HG03565 (cell line): ENCODE measurements around the gene TIMELESS.
"Not testable (repeated sequence)": the region's sequence is repeated elsewhere in the genome, so short reads cannot be mapped to it uniquely, and the experiment has no call there.

Experiments
- ATAC-seq: cut with Tn5 transposase; IDR thresholded peaks from one replicate; pipeline ENCODE4 v1.9.1; 2021; ENCODE audit warnings: mild to moderate bottlenecking, moderate library complexity; ENCODE audit not compliant: unreplicated experiment

The TIMELESS gene

DNA sequence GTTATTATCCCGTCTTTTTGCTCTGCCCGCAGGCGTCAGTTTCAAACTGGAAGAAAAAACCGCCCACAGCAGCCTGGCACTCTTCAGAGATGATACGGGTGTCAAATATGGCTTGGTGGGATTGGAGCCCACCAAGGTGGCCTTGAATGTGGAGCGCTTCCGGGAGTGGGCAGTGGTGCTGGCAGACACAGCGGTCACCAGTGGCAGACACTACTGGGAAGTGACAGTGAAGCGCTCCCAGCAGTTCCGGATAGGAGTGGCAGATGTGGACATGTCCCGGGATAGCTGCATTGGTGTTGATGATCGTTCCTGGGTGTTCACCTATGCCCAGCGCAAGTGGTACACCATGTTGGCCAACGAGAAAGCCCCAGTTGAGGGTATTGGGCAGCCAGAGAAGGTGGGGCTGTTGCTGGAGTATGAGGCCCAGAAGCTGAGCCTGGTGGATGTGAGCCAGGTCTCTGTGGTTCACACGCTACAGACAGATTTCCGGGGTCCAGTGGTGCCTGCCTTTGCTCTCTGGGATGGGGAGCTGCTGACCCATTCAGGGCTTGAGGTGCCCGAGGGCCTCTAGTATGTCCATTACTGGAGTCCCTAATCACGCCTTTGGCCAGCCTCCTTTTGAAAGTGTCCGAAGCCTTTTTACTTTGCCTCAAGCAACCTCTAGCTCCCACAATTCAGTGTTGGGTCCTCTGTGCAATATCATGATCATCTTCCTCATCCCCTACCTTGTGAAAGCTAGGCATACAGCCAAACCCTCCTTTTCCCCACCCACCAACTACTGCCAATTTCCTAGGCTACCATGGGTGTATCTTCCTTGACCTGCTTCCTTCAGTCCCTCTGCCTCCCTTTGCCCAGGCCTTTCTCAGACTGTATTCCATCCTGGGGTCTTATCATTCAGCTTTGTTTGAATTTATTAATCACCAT lies 20.0 kb upstream of the TIMELESS start:
- no peak for ATAC-seq

DNA sequence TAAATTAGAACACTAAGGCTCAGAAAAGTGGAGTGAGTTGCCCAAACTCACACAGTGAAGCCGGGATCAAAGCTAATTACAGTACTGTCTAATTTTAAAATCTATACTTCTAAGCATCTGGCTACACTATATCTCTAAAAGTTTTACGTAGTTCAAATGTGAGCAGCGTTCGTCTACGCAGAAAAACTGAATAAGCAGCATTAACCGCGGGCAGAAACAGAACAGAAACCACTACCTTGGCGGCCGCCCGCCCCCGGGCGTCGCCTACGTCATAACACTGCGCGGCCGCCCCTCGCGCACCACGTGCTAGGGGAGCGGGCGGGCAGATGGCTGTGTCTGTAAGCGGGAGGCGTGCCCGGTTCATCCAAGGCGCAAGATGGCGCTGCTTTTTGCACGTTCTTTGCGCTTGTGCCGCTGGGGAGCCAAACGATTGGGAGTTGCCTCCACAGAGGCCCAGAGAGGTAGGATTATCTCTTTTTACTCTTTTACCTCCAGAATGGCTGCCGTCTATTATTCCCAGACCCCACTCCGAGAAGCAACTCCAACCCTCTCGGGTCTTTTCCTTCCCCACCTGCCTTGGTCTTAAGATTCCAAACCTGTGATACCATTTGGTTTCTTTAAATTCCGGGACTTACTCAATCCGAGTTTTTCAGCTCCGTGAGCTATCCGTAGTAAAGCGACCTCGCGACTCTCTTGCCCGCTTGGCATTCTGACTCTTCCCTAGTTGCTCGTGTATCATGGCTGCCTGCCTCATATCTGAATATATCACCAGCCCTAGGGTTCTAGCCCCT lies 19.2 kb upstream of the TIMELESS start, which contains the start of gene SPRYD4:
SPRYD4 (plus strand) TSS at position 363 of the 791 bp plus-strand sequence; CDS start at position 377, 14 bp downstream.
- peak; percentile 91 for ATAC-seq

DNA sequence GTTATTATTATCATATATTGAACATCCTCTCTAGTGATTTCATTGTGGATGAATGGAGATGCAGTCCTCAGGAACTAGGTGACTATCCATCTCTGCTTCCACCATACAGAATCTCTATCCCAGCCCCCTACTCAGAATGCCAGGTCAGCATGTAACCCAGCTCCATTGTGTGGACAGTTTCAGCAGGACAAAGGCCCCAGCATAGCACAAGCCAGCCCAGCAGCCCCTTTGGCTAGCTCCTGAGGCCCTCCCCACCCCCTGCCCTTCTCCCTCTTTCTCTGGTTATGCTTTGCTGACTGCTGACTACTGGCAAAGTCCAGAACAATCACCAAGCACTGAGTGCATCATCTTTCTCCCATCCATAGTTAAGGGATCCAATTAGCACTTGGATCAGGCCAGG lies 13.3 kb upstream of the TIMELESS start:
- ATAC-seq, result no peak

DNA sequence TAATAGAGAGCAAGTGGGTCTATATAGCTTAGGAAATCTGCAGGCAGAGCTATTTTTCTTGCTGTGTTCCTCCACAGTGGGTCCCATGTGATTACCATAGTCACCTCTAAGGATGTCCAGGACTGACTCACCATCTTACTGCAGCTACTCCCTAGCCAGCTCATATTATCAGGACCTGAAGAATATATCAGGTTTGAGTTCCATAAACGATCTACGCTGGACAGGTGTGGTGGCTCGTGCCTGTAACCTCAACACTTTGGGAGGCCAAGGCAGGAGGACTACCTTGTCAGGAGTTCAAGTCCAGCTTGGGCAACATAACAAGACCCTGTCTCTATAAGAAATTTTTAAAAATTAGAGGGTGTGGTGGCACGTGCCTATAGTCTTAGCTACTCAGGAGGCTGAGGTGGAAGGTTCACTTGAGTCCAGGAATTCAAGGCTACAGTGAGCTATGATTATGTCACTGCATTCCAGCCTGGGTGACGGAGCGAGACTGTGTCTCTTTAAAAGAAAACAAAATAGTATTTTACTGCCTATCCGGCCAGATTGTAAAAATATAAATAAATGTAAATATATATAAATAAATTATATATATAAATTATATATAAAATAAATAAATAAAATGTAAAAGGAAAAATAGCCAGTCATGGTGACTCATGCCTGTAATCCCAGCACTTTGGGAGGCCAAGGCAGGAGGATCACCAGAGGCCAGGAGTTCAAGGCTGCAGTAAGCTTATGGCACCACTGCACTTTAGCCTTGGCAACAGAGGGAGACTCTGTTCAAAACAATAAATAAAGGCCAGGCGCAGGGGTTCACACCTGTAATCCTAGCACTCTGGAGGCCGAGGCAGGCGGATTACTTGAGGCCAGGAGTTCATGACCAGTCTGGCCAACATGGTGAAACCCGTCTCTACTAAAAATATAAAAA lies 12.3 kb upstream of the TIMELESS start:
- no peak for ATAC-seq

DNA sequence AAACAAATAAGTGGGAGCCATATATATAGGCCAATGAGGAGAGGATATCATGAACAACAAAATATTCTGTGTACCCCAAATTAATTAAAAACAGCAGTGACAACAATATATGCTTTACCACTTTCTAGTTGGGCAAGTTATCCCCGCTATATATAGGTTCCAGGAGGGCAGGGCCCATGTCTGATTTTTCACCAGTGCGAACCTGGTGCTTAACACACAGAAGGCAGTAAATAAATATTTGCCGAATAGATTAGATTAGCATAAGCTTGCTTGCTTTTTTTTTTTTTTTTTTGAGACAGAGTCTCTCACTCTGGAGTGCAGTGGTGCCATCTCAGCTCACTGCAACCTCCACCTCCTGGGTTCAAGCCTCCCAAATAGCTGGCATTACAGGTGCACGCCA lies 8.6 kb upstream of the TIMELESS start:
- ATAC-seq, result no peak

DNA sequence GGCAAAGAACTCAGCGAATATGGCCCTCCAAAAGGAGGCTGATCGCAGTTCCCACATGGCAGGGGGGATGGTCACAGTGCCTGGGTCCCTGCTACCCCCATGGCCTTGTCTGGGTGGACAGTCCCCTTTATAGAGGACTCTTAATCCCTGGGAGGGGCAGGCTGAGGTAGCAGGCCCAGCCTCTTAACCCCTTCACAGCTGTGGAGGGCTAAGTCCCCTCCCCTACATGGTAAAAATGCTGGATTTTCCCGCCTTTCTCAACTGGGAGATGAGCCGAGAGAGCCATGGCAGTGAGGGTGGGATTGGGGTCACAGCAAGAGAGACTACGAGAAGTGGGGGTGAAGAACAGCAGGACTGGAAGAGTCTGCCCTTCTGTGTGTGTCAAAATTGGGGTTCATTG lies 5.3 kb upstream of the TIMELESS start, which contains the start of gene MIP:
MIP (minus strand) TSS at position 101 of the 400 bp plus-strand sequence; CDS start at position 57, 44 bp downstream.
- ATAC-seq, result no peak

DNA sequence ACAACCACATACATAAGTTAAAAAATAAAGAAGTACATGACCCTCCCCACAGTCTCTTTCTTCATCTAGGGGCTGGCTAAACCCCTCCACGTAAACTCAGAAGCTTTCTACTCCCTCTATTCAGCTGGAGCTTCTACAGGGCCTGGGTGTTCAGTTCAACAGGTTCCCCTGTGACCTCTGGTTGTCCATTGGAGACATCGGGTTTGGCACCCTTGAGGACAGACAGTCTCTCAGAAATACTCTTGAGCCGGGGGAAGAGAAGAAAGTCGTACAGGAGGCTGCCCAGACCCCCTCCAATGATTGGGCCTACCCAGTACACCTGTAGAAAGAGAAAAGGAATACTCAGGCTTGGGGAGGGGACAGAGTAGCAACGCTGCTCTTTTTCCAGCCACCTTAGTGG lies 1.9 kb upstream of the TIMELESS start:
- ATAC-seq, result no peak

DNA sequence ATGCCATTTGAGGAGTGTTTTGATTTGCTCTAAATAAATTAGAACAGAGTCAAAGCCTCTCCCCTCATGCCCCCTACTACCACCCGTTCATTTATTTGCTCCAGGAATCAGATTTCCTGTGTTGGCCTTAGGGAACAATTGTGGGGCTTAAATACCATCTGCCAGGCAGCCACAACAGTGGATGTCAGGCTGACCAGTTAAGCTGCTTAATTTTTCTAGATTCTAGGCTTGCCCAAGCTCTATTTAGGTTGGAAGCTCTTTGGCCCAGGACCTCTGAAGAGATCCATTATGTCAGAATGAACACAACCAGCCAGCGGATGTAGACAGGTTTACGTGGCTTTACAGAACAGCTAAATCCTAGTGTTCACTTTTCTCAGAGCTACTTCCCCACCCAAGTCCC lies 1.0 kb upstream of the TIMELESS start:
- no peak for ATAC-seq

DNA sequence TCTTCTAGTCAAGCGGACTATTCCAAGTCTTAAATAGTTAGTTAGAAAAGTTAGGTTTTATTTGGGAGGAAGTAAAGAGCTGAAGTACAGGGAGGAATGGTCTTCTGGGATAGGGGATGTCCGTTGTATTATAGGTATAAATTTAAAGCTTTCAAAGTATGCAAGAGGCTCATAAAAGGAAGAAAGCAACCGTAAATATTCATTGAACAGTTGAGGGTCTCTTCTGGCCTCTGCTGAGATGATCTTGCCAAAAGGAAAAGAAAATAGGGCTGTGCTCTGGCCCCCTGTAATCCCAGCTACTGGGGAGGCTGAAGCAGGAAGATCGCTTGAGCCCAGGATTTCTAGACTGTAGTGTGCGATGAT lies 377 bp upstream of the TIMELESS start:
- no peak for ATAC-seq

DNA sequence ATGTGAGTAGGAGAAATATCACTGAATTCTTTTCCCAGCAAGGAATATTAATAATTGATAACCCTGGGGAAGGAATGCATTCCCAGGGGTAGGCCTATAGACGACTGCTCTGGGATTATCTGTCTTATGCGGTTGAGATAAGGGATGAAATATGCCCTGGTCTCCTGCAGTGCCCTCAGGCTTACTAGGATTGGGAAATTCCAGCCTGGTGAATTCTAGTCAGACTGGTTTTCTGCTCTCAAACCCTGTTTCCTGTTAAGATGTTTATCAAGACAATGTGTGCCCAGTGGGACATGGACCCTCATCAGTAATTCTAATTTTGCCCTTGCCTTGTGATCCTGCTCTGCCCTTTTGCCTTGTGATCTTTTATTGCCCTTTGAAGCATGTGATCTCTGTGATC lies 6.0 kb downstream of the TIMELESS start:
- not testable (repeated sequence) for ATAC-seq

DNA sequence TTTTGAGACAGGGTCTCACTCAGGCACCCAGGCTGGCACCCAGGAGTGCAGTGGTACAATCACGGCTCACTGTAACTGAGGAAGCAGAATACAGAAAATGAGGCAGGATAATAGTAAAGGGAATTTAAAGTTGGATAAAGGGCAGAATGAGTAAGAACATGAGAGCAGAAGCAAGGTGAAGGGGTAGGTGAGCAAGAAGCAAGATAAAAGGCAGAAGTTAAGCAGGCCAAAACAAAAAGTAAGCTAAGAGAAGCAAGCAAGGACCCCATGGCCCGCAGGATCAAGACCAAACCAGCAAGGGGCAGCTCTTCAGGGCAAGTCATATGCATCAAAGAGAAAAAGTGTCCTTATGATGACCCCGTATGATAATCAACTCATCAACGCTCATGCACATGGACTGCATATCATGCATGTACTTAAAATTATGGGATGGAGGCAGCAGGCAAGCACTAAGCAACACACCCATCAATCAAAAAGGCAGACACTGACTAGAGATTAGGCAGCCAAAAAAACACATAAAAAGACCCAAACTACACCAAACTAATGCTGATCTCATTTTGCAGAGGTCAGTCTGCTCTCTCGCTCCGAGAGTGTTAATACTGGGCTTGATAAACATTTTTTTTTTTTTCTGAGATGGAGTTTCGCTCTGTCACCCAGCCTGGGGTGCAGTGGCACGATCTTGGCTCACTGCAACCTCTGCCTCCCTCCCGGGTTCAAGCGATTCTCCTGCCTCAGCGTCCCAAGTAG lies 11.6 kb downstream of the TIMELESS start:
- ATAC-seq, result no peak

DNA sequence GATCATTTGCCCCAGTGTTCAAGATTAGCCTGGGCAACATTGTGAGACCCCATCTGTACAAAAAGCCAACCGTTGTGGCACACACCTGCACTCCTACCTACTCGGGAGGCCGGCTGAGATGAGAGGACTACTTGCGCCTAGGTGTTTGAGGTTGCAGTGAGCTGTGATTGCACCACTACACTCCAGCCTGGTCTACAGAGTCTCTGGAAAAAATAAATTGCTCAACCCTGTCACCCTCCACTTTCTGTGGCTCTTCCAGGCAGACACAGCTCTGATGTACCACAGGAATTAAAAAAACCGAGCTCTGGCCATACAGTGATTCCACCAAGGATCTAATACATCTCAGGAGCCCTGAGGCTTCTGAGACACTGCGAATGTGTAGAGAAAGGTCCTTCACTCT lies 14.4 kb downstream of the TIMELESS start:
- ATAC-seq, result no peak

DNA sequence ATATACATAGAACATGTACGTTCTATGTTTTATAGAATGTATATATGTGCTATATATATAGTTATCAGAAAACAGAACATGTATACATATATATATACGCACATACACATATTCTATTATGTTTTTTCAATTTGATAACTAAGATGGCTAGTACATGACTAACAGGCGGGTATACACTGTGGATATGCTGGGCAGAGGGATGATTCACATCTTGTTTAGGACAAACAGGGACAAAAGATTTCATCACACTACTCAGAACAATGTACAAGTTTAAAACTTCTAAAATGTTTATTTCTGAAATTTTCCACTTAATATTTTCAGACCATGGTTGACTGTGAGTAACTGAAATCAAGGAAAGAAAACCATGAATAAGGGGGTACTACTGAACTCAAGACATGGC lies 17.4 kb downstream of the TIMELESS start:
- no peak for ATAC-seq

DNA sequence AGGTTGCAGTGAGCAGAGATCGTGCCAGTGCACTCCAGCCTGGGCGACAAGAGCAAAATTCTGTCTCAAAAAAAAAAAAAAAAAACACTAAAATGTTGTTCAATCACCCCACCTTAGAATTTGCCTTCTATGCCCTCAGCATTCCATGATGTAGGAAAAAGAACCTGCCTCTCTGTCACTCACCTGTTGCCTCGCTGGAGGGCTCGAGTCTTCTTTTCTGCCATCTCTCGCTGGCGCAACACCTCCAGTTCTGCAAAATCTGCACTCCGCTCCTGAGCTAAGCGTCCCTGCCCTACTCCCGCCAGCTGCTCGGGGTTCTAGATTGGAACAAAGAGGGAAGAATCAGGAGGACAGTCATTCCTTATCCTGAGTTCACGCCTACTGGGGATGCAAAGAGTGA lies 17.9 kb downstream of the TIMELESS start:
- no peak for ATAC-seq

DNA sequence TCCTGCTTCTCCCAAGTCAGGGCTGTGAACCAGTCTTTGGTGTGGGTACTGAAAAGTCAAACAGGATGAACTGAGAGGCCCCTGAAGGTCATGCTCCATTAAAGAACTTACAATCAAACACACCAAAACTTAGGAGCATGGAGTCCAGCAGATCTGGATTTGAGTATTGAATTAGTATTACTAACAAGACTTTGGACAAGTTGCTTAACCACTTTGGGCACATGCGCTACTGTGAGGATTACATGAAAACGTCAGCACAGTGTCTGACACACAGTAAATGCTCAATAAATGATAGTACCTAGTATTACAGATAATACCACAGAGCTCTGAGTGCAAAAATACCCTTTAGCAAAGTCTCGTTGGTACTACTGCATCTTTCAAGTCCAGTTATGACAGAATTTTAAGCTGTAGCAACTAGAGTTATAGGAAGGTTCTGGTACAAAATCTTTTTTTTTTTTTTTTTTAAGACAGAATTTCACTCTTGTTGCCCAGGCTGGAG lies 23.2 kb downstream of the TIMELESS start:
- ATAC-seq, result no peak

DNA sequence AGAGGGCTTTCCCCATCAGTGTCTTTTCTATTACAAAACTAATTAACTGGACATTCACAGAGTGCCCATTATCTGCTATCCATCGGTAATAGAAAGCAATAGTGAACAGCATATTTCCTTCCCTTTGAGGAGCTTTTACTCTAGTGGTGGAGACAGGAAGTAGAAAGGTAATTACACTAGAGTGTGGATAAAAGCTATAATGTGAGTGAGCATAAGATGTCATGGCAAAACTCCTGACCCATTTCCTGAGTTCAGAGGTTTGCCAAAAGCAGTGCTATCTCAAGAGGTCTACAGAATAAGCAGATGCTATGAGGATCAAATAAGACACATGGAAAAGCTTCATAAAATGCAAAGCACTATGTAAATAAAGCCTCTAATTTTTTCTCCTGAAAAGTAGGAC lies 24.0 kb downstream of the TIMELESS start:
- no peak for ATAC-seq

DNA sequence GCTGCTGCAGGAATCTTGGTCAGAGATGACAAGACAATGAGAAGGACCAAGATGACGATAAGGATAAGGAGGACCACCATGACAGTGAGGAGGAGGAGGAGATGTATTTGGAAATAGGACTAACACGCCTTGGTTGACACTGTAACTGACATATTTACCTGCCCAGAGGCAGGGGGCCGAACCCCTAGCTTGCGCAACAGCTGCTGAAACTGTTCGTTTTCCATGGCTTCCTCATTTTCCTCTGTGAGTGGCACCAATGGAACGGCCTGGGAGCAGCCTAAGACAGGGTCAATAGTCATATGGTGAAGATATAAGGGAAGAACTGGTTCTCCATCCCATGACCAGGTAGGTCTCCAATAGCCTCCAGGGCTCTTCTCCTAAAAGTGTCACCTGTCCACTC lies 28.8 kb downstream of the TIMELESS start:
- ATAC-seq, result no peak

DNA sequence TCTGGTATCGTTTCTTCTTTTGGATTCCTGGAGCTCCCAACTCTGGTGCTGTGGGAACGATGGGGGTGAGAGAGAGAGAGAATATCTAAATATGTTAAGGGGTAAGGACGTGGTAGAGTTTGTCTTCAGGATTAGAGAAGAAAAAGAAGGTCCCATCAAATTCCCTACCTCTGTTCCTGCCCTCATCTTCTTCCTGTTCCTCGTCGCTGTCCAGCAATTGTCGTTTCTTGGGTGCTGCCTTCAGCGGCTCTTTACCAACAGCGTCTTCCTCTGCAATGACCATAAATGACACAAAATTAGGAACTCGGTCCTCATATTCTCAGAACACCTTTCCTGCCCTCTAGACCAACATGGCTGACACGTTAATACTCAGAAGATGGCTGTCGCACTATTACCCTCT lies 31.5 kb downstream of the TIMELESS start:
- no peak for ATAC-seq

DNA sequence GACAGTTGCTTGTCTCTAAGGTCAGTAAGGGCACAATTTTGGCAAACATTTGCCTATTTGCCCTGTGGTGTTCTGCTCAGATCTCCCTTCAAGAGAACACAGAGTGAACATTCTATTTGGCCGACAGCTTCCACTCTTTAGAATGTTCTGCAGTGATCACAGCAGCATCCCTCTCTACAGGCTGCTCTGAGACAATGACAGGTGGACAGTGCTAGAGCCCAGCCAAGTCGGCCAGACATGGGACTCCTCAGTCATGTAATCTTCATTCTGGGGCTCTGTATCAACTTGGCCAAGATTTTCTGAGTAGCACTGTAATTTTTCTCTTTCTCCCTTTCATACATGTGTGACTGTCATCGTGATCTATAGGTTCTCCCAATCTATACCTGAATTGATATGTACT lies 34.8 kb downstream of the TIMELESS start:
- no peak for ATAC-seq

DNA sequence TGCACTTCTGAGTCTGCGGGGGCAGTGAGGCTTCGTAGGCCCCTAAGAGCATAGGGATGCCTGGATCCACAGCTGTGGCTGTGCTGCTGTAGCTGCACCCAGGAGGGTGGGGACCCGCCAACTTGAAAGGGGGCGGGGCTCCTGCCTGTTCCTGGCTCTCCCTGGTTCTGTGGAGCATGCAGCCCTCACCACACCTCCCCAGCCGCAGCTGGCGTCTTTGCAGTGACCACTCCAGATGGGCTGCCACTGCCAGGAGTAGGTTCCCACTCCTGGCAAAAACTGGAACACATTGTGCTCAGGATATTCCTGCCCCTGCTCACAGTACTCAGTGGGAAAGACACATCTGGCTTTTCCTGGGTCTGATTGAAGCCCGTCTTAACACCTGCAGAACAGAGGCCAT lies 35.8 kb downstream of the TIMELESS start:
- ATAC-seq, result no peak
